GM19193 (cell line): Measurements from ENCODE around the gene DDC.

Source experiments
- POLR2A ChIP-seq: IDR thresholded peaks from 4 replicates; pipeline ENCODE4 v1.6.1; 2011; ENCODE audit not compliant: insufficient read depth, insufficient read length; ENCODE audit errors: extremely low read depth

DDC gene

GRCh38 chr7:50504646-50505546, 60.3 kb downstream of the DDC start:
- no peak for TF ChIP-seq POLR2A

GRCh38 chr7:50502947-50503346, 62.3 kb downstream of the DDC start:
- TF ChIP-seq POLR2A, result no peak

- TF ChIP-seq POLR2A, result no peak
Observed at GRCh38 chr7:50502001-50502684, 63.1 kb downstream of the DDC start.

- no peak for TF ChIP-seq POLR2A
Observed at GRCh38 chr7:50499092-50499491, 66.1 kb downstream of the DDC start.

GRCh38 chr7:50497968-50498367, 67.2 kb downstream of the DDC start:
- TF ChIP-seq POLR2A, result no peak

- no peak for TF ChIP-seq POLR2A
Observed at GRCh38 chr7:50497068-50497642, 68.0 kb downstream of the DDC start.

GRCh38 chr7:50496569-50496968, 68.6 kb downstream of the DDC start:
- TF ChIP-seq POLR2A, result no peak

GRCh38 chr7:50495746-50496145, 69.5 kb downstream of the DDC start:
- no peak for TF ChIP-seq POLR2A

GRCh38 chr7:50492770-50493519, 72.3 kb downstream of the DDC start:
- TF ChIP-seq POLR2A, result no peak

GRCh38 chr7:50491943-50492342, 73.3 kb downstream of the DDC start:
- no peak for TF ChIP-seq POLR2A

GRCh38 chr7:50491209-50491608, 74.0 kb downstream of the DDC start:
- no peak for TF ChIP-seq POLR2A

GRCh38 chr7:50488379-50488778, 76.8 kb downstream of the DDC start:
- TF ChIP-seq POLR2A, result no peak

- TF ChIP-seq POLR2A, result no peak
Observed at GRCh38 chr7:50486512-50486911, 78.7 kb downstream of the DDC start.

GRCh38 chr7:50481867-50482266, 83.3 kb downstream of the DDC start:
- TF ChIP-seq POLR2A, result no peak

GRCh38 chr7:50480797-50481196, 84.4 kb downstream of the DDC start:
- no peak for TF ChIP-seq POLR2A

GRCh38 chr7:50479743-50480517, 85.3 kb downstream of the DDC start:
- TF ChIP-seq POLR2A, result no peak
